ENCODE measurements around the gene C1QL1.

DNA sequence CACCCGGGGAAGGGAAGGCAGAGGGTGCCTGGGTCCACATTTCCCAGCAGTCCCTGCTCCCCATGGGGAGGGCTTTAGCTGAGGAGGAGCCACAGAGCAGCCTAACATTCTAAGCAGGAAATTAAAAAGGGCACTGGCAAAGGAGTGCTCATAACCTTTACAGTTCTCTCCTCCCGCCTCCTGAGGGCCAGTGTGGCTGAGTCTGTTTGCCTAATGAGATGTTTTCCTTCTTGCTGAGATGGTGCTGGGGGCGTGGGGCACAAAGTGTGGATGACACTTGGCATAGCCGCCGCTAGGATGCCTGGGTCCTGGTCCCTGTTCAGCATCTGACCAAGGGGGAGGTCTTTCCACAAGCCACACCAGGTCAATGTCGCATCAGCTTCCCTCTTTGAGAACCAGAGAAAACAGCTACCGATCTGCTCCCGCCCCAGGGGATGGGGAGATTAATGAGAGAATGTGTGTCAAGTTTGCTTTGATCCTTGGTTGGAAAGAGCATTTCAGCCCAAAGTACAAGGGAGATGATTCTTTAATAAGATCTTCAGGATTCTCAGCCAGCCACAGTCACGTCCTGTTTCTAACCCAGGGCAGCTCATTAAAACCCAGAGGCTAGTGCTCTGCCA is 26.3 kb downstream of the C1QL1 start:
- TF ChIP-seq EZH2 (IDR thresholded peaks at IDR 0.05; ENCODE audit: insufficient read depth, poor library complexity, severe bottlenecking) (no peak), EZH2phosphoT487 (IDR thresholded peaks at IDR 0.05; ENCODE audit: insufficient read depth, low read depth) (no peak)
